Measurements from ENCODE around the gene EPHA5. TPM values are rescaled to one million over a fixed set of nuclear protein-coding genes. Genes with fewer than 3 reads are reported as not detected.

The EPHA5 gene
- total RNA-seq, 1 donor from 2014 or later = 0.20 TPM

- TF ChIP-seq CTCF (IDR thresholded peaks at IDR 0.05) = no peak
- Histone ChIP-seq H3K4me3 (no peak overlapping the region), H3K9me3 (no peaks in the 10 kb centered on the region), H3K4me1 (no peaks in the 10 kb centered on the region), H3K27me3 (no peaks in the 10 kb centered on the region), H3K36me3 (no peaks in the 10 kb centered on the region), H3K27ac (no peak overlapping the region)
- no peak for DNase-seq
- intact Hi-C loops (cut with DNase I) = no loop called here
- ATAC-seq = no peak
These were observed 213.7 kb downstream of the EPHA5 start for GRCh38 chr4:65456579-65456978.

- Histone ChIP-seq H3K9me3 (no peaks in the 10 kb centered on the region), H3K4me3 (no peak overlapping the region), H3K36me3 (no peaks in the 10 kb centered on the region), H3K27ac (no peak overlapping the region), H3K4me1 (no peaks in the 10 kb centered on the region), H3K27me3 (no peaks in the 10 kb centered on the region)
- DNase-seq (no peak), ATAC-seq (no peak)
- intact Hi-C loops (cut with DNase I) = no loop called here
- TF ChIP-seq CTCF (IDR thresholded peaks at IDR 0.05) = no peak
These were observed 216.9 kb downstream of the EPHA5 start for GRCh38 chr4:65453398-65453797.

GRCh38 chr4:65450899-65451298 lies 219.4 kb downstream of the EPHA5 start:
- no peak overlapping the region for H3K27ac ChIP-seq
- no peak overlapping the region for H3K4me3 ChIP-seq
- H3K4me1 ChIP-seq = no peaks in the 10 kb centered on the region
- DNase-seq = no peak
- H3K9me3 ChIP-seq = no peaks in the 10 kb centered on the region
- H3K36me3 ChIP-seq = no peaks in the 10 kb centered on the region
- no peak for ATAC-seq
- no peaks in the 10 kb centered on the region for H3K27me3 ChIP-seq
- no peak for TF ChIP-seq CTCF (IDR thresholded peaks at IDR 0.05)
- intact Hi-C loops (cut with DNase I) = no loop called here

- H3K27ac ChIP-seq = no peak overlapping the region
- H3K9me3 ChIP-seq = no peaks in the 10 kb centered on the region
- no peak for DNase-seq
- H3K4me3 ChIP-seq = no peak overlapping the region
- no peak for TF ChIP-seq CTCF (IDR thresholded peaks at IDR 0.05)
- ATAC-seq = no peak
- intact Hi-C loops (cut with DNase I) = no loop called here
- H3K36me3 ChIP-seq = no peaks in the 10 kb centered on the region
- no peaks in the 10 kb centered on the region for H3K4me1 ChIP-seq
- H3K27me3 ChIP-seq = no peaks in the 10 kb centered on the region
These were observed 233.2 kb downstream of the EPHA5 start for GRCh38 chr4:65437102-65437501.

- intact Hi-C loops (cut with DNase I) = no loop called here
- Histone ChIP-seq H3K4me3 (no peak overlapping the region), H3K36me3 (no peaks in the 10 kb centered on the region), H3K27ac (no peak overlapping the region), H3K9me3 (no peaks in the 10 kb centered on the region), H3K4me1 (no peaks in the 10 kb centered on the region), H3K27me3 (no peaks in the 10 kb centered on the region)
- ATAC-seq = no peak
- TF ChIP-seq CTCF (IDR thresholded peaks at IDR 0.05) = no peak
- DNase-seq = no peak
These were observed 248.2 kb downstream of the EPHA5 start for GRCh38 chr4:65422109-65422508.

GRCh38 chr4:65420036-65420435 lies 250.3 kb downstream of the EPHA5 start:
- Histone ChIP-seq H3K4me3 (no peak overlapping the region), H3K9me3 (no peaks in the 10 kb centered on the region), H3K36me3 (no peaks in the 10 kb centered on the region), H3K27ac (no peak overlapping the region), H3K27me3 (no peaks in the 10 kb centered on the region), H3K4me1 (no peaks in the 10 kb centered on the region)
- intact Hi-C loops (cut with DNase I) = no loop called here
- no peak for TF ChIP-seq CTCF (IDR thresholded peaks at IDR 0.05)
- ATAC-seq (no peak), DNase-seq (no peak)

Data from upper lobe of right lung (tissue), 1 donor.